Muscle of back (tissue), 11 donors: ENCODE data around the gene RSRC1. TPM values are rescaled to one million over a fixed set of nuclear protein-coding genes. Genes with fewer than 3 reads are reported as not detected.
"Not testable (repeated sequence)": the region's sequence is repeated elsewhere in the genome, so short reads cannot be mapped to it uniquely, and the experiment has no call there.

ENCODE experiments used
- DNase-seq, 3 donors: peaks; one replicate each; pipeline versions ENCODE4 v3.0.0 to v3.0.0-alpha.2; 2013
- polyA plus RNA-seq, 10 donors: library from polyadenylated mRNA; unstranded; fragments of 120-200 nt; gene quantifications; one replicate each; pipeline ENCODE4 v1.2.1, GENCODE V29; 2013; ENCODE audit not compliant: insufficient read length in 10 of 10

The RSRC1 gene
- polyA plus RNA-seq, 10 donors: 16.2 to 25.8 (median 21.6) TPM

- DNase-seq: not testable (repeated sequence)
Observed at GRCh38 chr3:158122721-158123120, 12.8 kb downstream of the RSRC1 start.

DNA sequence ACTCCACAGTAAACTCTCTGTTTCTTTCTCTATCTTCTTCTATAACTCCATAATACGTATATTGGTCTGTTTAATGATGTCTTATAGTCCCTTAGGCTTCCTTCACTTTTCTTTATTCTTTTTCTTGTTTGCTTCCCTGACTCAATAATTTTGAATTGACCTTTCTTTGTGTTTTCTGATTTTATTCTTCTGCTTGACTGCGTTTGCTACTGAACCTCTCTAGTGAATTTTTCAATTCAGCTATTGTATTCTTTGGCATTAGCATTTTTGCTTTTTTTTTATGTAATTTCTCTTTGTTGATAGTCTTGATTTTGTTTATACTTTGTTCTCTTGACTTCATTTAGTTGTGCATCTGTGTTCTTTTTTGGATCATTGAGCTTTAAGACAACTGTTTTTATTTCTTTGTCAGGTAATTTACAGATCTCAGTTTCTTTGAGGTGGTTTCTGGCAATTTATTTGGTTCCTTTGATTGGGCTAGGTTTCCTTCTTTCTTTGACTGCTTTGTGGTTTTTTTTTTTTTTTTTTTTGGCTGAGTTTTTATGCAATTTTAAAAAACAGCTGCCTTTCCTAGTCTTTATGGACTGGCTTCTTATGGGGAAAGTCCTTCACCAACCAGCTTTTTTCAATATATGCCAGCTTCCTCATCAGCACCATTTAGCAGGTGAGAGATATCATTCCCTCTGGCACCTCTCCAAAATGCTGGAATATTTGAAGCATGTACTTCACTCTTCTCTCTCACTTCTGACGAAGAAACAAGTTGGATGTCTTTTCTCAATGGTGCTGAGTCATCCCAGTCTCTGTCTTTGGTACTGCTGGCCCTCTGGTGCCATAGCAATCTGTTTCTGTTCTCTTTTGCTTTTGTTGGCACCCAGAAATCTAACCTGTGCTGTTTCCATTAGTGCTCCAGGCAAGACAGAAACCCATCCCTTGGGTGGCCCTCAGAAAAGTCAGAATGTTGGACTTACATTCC, 17.6 kb downstream of the RSRC1 start:
- DNase-seq: no peak

DNA sequence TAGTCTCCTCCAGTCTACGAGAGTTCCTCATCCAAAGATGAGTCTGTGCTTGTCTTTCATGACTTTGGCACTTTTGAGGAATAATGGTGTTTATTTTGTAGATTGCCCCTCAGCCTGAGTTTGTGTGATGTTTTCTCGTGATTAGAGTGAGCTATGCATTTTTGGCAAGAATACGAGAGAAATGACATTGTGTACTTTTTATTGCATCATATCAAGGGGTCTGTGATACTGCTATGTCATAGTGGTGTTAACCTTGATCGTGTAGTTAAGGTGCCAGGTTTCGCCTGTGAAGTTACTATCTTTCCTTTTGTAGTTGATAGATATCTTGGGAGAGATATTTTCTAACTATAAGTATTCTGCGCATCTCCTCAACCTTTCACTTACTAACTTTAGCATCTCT, 18.9 kb downstream of the RSRC1 start:
- DNase-seq: no peak

DNA sequence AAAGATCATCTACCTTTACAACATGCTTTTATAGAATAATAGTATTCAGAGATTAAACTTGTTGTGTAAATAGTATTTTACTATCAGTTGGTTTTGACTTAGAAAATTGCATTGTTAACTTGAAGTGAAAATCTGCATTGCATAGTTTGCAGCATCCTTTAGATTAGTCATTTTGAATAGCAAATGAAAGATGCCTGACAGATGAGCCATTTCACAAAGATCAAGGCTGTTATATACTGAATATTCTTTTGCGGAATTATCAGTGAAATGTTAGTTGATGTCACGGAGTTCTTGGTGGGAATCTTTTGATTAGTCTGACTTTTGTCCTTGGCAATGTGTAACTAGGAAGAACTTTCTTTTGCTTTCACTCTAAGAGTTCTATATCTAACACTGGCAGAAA, 24.5 kb downstream of the RSRC1 start:
- DNase-seq: no peak

DNA sequence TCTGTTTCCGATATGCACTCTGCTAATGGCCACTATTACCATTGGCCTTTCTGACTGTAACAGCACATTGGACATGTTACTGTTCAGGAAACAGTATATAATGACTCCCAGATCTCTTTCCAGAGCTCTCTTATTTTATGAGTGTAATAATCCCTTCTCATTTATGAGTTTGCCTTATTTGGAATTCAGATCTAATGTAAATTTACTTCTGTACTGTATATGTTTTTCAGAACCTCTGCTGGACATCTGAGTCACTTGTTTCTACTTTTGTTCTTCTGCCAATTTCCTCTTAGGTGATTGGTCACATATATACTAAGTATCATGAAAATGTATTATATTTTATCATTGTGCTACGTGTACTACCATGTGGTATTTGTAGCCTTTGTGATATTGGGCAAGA, 30.5 kb downstream of the RSRC1 start:
- no peak for DNase-seq

GRCh38 chr3:158148218-158148617, 38.3 kb downstream of the RSRC1 start:
- DNase-seq: no peak

DNA sequence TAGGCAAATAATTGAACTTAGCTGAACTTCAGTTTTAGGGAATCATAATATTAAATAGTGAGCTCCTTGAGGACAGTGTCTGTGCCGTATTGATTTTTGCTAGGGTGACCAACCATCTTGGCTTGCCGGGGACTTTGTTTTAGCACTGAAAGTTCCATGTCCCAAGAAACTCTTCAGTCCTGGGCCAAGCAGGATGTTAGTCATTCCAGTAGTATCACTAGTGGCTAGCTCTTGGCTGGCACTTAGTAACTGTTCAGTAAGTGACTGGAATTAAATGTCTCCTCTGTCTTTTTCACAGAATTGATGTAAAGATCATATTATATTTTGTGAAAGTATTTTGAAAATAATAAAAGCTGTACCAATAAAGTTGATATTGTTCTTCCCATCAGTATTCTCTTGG, 42.3 kb downstream of the RSRC1 start:
- no peak for DNase-seq

DNA sequence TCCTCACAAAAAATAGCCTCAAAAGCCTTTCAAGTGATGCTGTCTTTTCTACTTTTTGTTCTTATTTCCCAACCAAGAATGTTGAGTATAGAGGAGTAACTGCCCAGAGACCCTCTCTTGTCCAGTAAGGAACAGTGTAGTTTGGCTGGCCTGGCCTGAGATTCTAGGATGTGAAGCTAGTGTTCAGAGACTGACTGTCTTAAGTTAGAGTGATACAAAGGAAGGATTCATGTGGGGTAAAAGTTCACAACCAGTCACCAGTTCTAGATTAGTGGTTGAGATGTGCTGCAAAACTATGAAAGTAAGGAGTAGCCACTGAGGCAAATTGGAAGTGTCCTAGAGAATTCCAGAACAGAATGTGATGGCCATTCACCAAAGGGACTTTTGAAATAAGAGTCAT, 49.1 kb downstream of the RSRC1 start:
- no peak for DNase-seq

GRCh38 chr3:158159714-158160113, 49.8 kb downstream of the RSRC1 start:
- DNase-seq: no peak

DNA sequence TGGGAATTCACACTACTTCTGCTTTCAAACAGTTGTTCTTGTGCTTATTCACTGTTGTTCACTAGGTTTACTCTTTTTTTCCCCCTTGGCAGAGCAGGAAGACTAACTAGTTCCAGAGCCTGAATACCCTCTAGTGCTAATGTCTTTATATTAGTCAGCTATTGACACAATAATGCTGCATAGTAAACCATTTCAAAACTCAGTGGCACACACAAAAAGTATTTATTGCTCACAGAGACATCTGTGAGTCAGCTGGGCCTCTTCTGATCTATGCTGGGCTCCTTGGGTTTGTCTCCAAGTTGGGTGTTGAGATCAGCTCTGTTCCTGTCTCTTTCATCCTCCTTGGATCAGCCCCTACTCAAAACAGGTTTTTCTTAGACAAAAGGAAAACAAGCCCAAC, 51.1 kb downstream of the RSRC1 start:
- peak in 1 of 3 donors; percentile 65 for DNase-seq

DNA sequence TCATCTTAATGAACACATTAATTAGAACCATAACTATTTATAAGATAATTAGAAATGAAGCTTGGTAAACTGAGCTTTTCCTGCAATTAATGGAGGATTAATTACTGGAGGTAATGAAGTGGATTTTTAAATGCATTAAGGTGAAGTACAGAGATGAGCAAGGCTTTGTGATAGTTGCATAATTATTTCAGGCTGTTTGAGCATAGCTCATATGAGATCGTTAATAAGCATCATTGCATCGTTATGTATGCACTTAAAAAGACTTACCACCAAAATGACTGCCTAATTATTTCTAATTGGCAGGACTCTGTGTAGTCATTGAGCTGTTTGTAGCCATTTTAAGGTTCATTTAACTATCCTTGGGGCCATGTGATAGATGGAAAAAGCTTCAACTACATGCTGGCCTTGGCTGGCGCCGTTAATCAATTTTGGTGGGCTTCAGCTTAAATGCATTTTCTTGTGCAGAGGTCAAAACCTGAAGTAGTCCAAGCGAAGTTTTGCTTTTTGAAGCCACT, 55.3 kb downstream of the RSRC1 start:
- DNase-seq: no peak

- peak in 1 of 3 donors; percentile 12 for DNase-seq
Observed at GRCh38 chr3:158165730-158166129, 55.8 kb downstream of the RSRC1 start.

- DNase-seq: no peak
Observed at GRCh38 chr3:158166223-158166622, 56.3 kb downstream of the RSRC1 start.

GRCh38 chr3:158167737-158168557, 58.1 kb downstream of the RSRC1 start:
- DNase-seq: peak in 1 of 3 donors; percentile 91

GRCh38 chr3:158169091-158169491, 59.2 kb downstream of the RSRC1 start:
- peak in 1 of 3 donors; percentile 9 for DNase-seq

DNA sequence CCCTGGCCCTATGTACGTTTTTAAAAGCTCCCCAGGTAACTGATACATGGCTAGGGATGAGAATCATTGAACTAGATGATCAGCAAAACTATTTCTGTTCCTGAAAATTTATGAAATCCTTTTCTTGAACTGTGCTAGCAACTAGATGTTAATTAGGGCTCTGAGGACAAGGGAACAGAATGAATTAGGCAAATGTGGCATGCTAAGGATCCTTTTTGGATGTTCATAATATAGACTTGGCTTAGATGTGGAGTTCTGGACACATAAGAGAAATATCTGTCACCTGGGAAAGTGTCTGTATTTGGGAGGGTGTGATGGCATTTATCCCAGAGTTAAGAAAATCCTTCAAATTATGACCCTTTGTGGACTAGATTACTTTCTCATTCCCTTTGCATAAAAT, 71.2 kb downstream of the RSRC1 start:
- no peak for DNase-seq

DNA sequence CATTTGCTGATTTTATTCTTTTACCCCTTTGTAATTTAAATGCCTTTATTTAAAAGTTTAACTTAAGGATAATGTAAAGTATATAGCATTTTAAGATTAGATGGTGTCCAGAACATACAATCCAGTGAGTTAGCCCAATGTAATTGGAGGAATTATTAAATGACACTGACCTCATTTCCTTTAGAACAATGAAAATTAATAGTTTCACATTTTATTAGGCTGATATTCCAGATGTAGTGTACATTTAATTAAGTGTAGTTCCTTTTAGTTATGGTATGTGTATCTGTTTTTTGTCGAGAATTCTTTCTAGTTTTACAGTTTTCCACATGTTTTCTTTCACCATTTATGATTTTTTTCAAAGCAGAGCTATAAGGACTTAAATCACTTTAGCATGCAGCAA, 75.8 kb downstream of the RSRC1 start:
- no peak for DNase-seq

DNA sequence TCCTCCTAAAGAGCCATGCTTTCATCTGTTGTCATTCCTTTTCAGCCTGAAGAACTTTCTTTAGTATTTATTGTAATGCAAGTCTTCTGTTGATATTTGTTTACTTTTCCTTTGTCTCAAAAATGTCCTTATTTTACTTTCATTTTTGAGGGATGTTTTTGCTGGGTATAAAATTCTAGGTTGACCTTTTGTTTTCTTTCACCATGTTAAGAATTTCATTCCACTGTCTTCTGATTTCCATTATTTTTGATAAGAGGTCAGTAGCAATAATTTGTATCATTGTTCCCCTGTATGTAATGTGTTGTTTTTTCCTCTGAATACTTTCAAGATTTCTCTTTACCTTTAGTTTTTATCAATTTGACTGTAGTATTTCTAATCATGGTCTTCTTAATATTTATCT, 91.1 kb downstream of the RSRC1 start:
- DNase-seq: no peak

DNA sequence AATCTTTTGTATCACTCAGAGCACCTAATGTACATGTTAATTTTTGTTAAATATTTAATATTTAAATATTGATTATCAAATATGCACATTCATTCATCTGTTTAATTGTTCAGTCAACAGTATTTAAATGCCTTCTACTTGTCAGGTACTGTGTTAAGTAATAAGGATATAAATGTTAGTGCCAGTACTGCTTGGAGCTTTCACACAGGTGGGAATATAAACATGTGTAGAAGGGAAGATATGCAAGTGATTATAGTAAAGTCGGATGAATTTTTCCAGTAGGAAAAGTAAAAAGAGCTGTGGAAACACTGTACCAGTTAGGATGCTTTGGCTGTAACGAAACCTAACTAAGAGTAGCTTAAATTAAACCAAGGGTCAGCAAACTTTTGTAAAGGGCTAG, 95.4 kb downstream of the RSRC1 start:
- no peak for DNase-seq

- DNase-seq: no peak
Observed at GRCh38 chr3:158205994-158206393, 96.1 kb downstream of the RSRC1 start.

DNA sequence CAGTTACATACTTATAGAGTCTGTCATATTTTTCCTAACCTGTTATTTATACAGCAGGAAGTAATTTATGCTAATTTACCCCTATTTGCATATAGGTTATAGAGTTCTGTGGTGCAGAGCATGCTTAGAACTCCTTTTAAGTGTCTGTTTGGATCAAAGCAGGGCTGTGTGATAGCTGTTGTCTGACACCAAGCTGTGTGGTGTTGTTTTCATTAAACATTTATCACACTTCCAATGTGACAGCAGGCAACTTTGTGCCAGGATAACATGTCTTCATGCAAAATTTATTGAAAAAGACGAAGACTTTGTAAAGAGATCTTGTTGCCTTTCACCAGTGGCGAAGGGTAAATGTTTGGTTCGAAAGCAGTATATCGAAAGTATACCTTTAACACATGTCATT, 100.2 kb downstream of the RSRC1 start:
- DNase-seq: no peak

- no peak for DNase-seq
Observed at GRCh38 chr3:158213461-158213860, 103.6 kb downstream of the RSRC1 start.

- DNase-seq: no peak
Observed at GRCh38 chr3:158217992-158218391, 108.1 kb downstream of the RSRC1 start.
